ENCODE data around the gene JADE1.
A peak's percentile ranks its signal among the peaks of the same experiment; 100 is the strongest.

The JADE1 gene

GRCh38 chr4:128861856-128862518 is 52.5 kb downstream of the JADE1 start:
- no peak for TF ChIP-seq POLR2AphosphoS5 (IDR thresholded peaks at IDR 0.05; ENCODE audit: low read depth, low read length)
- no peak for TF ChIP-seq TAF1 (IDR thresholded peaks at IDR 0.05; ENCODE audit: borderline replicate concordance, insufficient read depth, low read length)
- no peak for TF ChIP-seq SIN3A (IDR thresholded peaks at IDR 0.05; ENCODE audit: borderline replicate concordance, insufficient read depth, low read length)
- no peak for TF ChIP-seq REST (IDR thresholded peaks at IDR 0.05; ENCODE audit: insufficient read depth in 1 of 2, low read depth in 2 of 2, low read length in 2 of 2)
- TF ChIP-seq FOXP2 (optimal IDR thresholded peaks at IDR 0.05; ENCODE audit: borderline replicate concordance, extremely low read depth, extremely low read length, insufficient read depth): no peak

GRCh38 chr4:128862608-128863311 is 53.3 kb downstream of the JADE1 start:
- TF ChIP-seq FOXP2 (optimal IDR thresholded peaks at IDR 0.05; ENCODE audit: borderline replicate concordance, extremely low read depth, extremely low read length, insufficient read depth): peak; percentile 42
- TF ChIP-seq TAF1 (IDR thresholded peaks at IDR 0.05; ENCODE audit: borderline replicate concordance, insufficient read depth, low read length): no peak

- TF ChIP-seq TAF1 (IDR thresholded peaks at IDR 0.05; ENCODE audit: borderline replicate concordance, insufficient read depth, low read length) (no peak), REST (IDR thresholded peaks at IDR 0.05; ENCODE audit: insufficient read depth in 1 of 2, low read depth in 2 of 2, low read length in 2 of 2) (no peak), FOXP2 (optimal IDR thresholded peaks at IDR 0.05; ENCODE audit: borderline replicate concordance, extremely low read depth, extremely low read length, insufficient read depth) (no peak), POLR2AphosphoS5 (IDR thresholded peaks at IDR 0.05; ENCODE audit: low read depth, low read length) (no peak), SIN3A (IDR thresholded peaks at IDR 0.05; ENCODE audit: borderline replicate concordance, insufficient read depth, low read length) (no peak)
Observed at GRCh38 chr4:128863312-128864075, 54.0 kb downstream of the JADE1 start.

- no peak for TF ChIP-seq FOXP2 (optimal IDR thresholded peaks at IDR 0.05; ENCODE audit: borderline replicate concordance, extremely low read depth, extremely low read length, insufficient read depth)
- no peak for TF ChIP-seq REST (IDR thresholded peaks at IDR 0.05; ENCODE audit: insufficient read depth in 1 of 2, low read depth in 2 of 2, low read length in 2 of 2)
- no peak for TF ChIP-seq POLR2AphosphoS5 (IDR thresholded peaks at IDR 0.05; ENCODE audit: low read depth, low read length)
- no peak for TF ChIP-seq TAF1 (IDR thresholded peaks at IDR 0.05; ENCODE audit: borderline replicate concordance, insufficient read depth, low read length)
- TF ChIP-seq SIN3A (IDR thresholded peaks at IDR 0.05; ENCODE audit: borderline replicate concordance, insufficient read depth, low read length): no peak
Observed at GRCh38 chr4:128865132-128865531, 55.6 kb downstream of the JADE1 start.

- TF ChIP-seq TAF1 (IDR thresholded peaks at IDR 0.05; ENCODE audit: borderline replicate concordance, insufficient read depth, low read length): no peak
- TF ChIP-seq SIN3A (IDR thresholded peaks at IDR 0.05; ENCODE audit: borderline replicate concordance, insufficient read depth, low read length): no peak
- no peak for TF ChIP-seq POLR2AphosphoS5 (IDR thresholded peaks at IDR 0.05; ENCODE audit: low read depth, low read length)
- TF ChIP-seq FOXP2 (optimal IDR thresholded peaks at IDR 0.05; ENCODE audit: borderline replicate concordance, extremely low read depth, extremely low read length, insufficient read depth): no peak
- no peak for TF ChIP-seq REST (IDR thresholded peaks at IDR 0.05; ENCODE audit: insufficient read depth in 1 of 2, low read depth in 2 of 2, low read length in 2 of 2)
Observed at GRCh38 chr4:128866269-128866668, 56.8 kb downstream of the JADE1 start.
